Measurements from ENCODE around the gene RUNX2. TPM values are rescaled to one million over a fixed set of nuclear protein-coding genes. Genes with fewer than 3 reads are reported as not detected.
A peak's percentile ranks its signal among the peaks of the same experiment; 100 is the strongest.

RUNX2 gene
- total and polyA plus RNA-seq, 8 donors = 2.5 to 5.9 (median 3.0) TPM

DNA sequence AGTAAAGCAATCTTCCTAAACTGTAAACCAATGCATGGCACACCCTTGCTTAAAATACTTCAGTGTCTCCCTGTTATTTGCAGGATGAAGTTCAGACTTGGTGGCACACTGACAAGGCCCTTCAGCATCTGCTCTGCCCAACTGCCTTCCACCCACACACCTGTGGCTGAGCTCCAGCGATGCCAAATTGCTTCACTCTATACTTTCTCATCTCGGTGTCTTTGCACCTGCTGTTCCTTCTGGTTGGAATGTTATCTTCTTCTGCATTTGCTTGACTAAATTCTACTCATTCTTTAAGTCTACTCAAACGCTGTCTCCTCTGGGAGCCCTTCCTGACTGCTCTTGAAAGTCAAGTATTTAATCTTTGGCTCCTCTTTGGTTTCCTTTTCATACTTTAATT is 149.7 kb downstream of the RUNX2 start:
- no peak for ATAC-seq
- DNase-seq = no peak
- peaks cover 11 to 50% of the 10 kb centered on the region in 2 donors for H3K4me1 ChIP-seq
- H3K9me3 ChIP-seq = no peaks in the 10 kb centered on the region
- H3K27me3 ChIP-seq = no peaks in the 10 kb centered on the region
- peak overlapping the region in 1 of 2 donors; percentile 58 for H3K27ac ChIP-seq
- no peak overlapping the region for H3K4me3 ChIP-seq
- TF ChIP-seq, protein P1, sequence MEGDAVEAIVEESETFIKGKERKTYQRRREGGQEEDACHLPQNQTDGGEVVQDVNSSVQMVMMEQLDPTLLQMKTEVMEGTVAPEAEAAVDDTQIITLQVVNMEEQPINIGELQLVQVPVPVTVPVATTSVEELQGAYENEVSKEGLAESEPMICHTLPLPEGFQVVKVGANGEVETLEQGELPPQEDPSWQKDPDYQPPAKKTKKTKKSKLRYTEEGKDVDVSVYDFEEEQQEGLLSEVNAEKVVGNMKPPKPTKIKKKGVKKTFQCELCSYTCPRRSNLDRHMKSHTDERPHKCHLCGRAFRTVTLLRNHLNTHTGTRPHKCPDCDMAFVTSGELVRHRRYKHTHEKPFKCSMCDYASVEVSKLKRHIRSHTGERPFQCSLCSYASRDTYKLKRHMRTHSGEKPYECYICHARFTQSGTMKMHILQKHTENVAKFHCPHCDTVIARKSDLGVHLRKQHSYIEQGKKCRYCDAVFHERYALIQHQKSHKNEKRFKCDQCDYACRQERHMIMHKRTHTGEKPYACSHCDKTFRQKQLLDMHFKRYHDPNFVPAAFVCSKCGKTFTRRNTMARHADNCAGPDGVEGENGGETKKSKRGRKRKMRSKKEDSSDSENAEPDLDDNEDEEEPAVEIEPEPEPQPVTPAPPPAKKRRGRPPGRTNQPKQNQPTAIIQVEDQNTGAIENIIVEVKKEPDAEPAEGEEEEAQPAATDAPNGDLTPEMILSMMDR (IDR thresholded peaks at IDR 0.05) = no peak
- intact Hi-C loops (cut with DNase I) = no loop called here
- H3K36me3 ChIP-seq = no peaks in the 10 kb centered on the region

DNA sequence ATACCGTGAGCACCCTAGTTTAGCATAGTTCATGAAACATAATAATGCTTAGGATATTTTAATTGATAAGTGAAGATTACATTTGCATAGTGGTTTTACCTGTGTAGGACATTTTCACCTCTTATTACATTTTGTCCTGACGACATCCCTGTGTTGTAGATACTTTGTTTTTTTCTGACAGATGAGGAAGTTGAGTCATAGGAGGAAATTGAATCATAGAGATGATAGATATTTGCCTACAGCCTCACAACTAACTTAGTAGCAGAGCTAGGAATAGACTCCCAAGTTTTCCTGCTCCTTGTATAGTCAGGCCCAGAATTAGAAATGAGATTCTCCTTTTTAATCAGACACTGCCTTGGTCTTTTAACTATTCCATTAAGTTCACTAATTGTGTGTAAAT is 150.1 kb downstream of the RUNX2 start:
- Histone ChIP-seq H3K27ac (peak overlapping the region in 1 of 2 donors; percentile 58), H3K36me3 (no peaks in the 10 kb centered on the region), H3K4me3 (no peak overlapping the region), H3K4me1 (peaks cover 11 to 50% of the 10 kb centered on the region in 2 donors), H3K9me3 (no peaks in the 10 kb centered on the region), H3K27me3 (no peaks in the 10 kb centered on the region)
- ATAC-seq = peak; percentile 24
- intact Hi-C loops (cut with DNase I) = no loop called here
- no peak for DNase-seq
- TF ChIP-seq, protein P1 (IDR thresholded peaks at IDR 0.05) = no peak

DNA sequence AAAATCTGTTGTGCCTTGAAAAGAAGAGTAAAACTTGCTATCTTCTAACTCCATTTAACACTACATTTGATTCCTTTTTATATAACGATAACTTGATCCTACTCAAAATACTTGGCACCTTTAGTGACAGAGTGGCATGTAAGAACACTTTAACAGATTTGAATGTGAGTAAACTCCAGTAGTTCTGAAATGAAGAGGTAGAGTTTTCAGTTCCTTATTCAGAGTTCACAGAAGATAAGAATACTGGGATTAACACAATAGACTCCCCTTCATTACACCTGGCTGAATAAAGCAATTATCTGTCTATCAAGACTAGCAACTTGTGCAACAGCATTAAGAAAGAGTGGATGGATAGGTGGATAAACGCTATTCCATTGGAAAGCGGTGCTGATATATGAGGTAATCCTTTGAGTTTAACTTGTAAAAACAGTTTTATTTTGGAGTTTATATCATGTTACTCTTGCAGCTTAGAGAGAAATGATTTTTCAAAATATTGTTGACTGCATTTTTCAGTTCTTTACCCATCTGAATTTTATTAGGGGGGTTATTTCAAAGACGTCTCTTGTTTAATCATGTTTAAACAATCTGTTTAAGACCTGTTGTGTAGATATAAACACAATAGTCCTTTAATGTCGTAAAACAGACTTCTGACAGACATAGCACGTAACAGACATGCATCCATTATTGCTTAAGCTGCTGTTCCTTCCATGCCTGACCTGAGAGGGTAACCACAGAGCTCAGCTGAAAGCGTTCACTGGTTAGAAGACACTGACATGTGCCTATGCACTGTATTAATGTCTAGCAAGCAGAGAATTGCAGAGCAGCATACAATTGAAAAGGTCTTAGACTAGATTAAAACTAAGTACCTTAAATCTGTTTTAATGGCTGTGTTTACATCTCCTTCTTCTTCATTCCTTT is 152.0 kb downstream of the RUNX2 start:
- Histone ChIP-seq H3K27me3 (no peaks in the 10 kb centered on the region), H3K4me3 (no peak overlapping the region), H3K27ac (peak overlapping the region; percentile 41 to 59), H3K36me3 (no peaks in the 10 kb centered on the region), H3K9me3 (no peaks in the 10 kb centered on the region), H3K4me1 (peaks cover 14 to 44% of the 10 kb centered on the region in 2 donors)
- intact Hi-C loops (cut with DNase I) = no loop called here
- DNase-seq (no peak), ATAC-seq (peak; percentile 64)
- TF ChIP-seq, protein P1 (IDR thresholded peaks at IDR 0.05) = no peak

DNA sequence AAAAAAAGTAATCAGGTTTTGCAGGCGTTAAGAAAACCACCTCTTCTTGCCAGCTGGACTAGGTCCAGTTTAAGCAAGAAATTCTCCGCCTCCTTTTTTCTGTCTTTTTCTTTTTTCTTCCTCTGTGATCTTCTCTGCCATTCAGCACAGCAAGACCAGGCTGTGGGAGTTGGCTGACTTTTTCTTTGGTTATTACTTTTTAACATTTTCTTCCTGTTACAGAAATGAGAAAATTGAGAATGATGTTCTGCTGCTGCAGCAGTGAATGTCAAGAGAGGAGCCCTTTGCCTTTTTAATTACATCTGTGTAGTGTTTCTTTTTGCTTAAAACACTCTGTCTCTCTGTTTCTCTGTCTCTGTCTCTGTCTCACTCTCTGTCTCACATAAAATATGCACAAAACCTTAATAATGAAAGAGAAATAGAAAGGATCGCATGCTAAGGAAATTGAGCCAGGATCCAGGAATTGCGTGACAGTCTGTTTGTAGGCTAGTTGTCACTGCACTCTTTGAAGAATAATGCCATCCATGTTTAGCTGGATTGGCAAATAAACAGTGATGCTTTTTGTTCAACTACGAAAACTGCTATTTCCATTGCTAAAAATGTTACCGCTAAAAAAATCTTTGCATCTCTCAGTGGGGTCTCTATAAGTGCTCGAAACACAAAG is 152.8 kb downstream of the RUNX2 start:
- H3K27me3 ChIP-seq = no peaks in the 10 kb centered on the region
- H3K36me3 ChIP-seq = no peaks in the 10 kb centered on the region
- intact Hi-C loops (cut with DNase I) = no loop called here
- TF ChIP-seq, protein P1 (IDR thresholded peaks at IDR 0.05) = no peak
- peak overlapping the region; percentile 41 to 59 for H3K27ac ChIP-seq
- no peak for ATAC-seq
- peaks cover 14 to 44% of the 10 kb centered on the region in 2 donors for H3K4me1 ChIP-seq
- H3K9me3 ChIP-seq = no peaks in the 10 kb centered on the region
- DNase-seq = no peak
- no peak overlapping the region for H3K4me3 ChIP-seq

DNA sequence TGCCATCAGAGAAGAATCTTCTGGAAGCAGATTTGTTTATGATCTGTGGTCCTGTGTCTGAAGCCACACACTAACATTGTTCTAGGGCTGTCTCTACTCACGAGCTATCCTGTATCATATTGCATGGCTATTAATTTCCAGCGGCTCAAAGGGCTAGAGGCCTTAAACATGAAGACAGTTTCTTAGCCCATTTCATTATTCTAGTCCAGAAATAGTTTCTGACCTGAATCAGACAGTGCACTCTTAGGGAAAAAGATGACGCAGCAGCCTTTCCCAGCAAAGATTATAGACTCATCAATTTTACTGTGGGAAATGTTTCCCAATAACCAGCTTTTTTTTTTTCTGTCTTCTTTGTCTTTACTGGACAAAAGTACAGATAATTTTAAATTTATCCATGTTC is 154.9 kb downstream of the RUNX2 start:
- Histone ChIP-seq H3K27me3 (no peaks in the 10 kb centered on the region), H3K36me3 (no peaks in the 10 kb centered on the region), H3K27ac (peak overlapping the region in 1 of 2 donors; percentile 45), H3K4me3 (no peak overlapping the region), H3K4me1 (peaks cover 10 to 35% of the 10 kb centered on the region in 2 donors), H3K9me3 (no peaks in the 10 kb centered on the region)
- TF ChIP-seq, protein P1 (IDR thresholded peaks at IDR 0.05) = no peak
- no peak for DNase-seq
- peak; percentile 57 for ATAC-seq
- intact Hi-C loops (cut with DNase I) = no loop called here
